ENCODE data around the gene SERP2.

DNA sequence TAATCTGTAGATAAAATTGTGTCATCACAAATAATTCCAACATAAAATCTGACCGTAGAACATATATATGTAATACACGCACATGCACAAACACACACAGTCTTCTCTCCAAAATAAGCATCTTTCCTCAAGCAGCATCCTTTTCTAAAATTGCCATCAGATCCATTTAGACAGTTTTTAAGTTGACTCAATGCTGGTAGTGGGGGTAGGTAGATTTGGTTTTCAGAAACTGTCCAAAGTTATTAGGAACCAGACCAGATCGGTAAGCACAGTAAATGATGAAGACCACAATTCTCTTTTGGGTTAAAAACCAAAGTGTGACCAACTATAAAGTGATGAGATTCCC lies 64.6 kb downstream of the SERP2 start:
- TF ChIP-seq, protein P1, sequence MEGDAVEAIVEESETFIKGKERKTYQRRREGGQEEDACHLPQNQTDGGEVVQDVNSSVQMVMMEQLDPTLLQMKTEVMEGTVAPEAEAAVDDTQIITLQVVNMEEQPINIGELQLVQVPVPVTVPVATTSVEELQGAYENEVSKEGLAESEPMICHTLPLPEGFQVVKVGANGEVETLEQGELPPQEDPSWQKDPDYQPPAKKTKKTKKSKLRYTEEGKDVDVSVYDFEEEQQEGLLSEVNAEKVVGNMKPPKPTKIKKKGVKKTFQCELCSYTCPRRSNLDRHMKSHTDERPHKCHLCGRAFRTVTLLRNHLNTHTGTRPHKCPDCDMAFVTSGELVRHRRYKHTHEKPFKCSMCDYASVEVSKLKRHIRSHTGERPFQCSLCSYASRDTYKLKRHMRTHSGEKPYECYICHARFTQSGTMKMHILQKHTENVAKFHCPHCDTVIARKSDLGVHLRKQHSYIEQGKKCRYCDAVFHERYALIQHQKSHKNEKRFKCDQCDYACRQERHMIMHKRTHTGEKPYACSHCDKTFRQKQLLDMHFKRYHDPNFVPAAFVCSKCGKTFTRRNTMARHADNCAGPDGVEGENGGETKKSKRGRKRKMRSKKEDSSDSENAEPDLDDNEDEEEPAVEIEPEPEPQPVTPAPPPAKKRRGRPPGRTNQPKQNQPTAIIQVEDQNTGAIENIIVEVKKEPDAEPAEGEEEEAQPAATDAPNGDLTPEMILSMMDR (conservative IDR thresholded peaks at IDR 0.05 in 1 of 2, IDR thresholded peaks at IDR 0.05 in 1 of 2; ENCODE audit: low read depth in 1 of 2, low read length in 2 of 2): no peak
- TF ChIP-seq EZH2 (IDR thresholded peaks at IDR 0.05; ENCODE audit: low read length, missing control alignments): no peak

Measured in fibroblast of lung (primary cell).